GM12878 (cell line): ENCODE results near the gene GTPBP4. TPM values are rescaled to one million over a fixed set of nuclear protein-coding genes. Genes with fewer than 3 reads are reported as not detected.

ENCODE experiments used
- ATAC-seq: fragments of 200-7000 bp; cut with Tn5 transposase; 3 replicates; pipeline ENCODE4 v1.9.1; 2020; ENCODE audit warnings: mild to moderate bottlenecking, moderate library complexity
- BruUV-seq: library from RNA; stranded (reverse); fragments of 400-500 nt; replicated peaks from 2 replicates; lab custom pipeline; 2021; lab: Mats Ljungman, UMichigan
- CTCF ChIA-PET: fragments of 300-600 bp; sonication (Branson Sonifier 250); formaldehyde crosslinking; extraction: SDS; loops from one replicate; lab custom pipeline; 2021; ENCODE audit warnings: inconsistent platforms; lab: Yijun Ruan, JAX
- POLR2A ChIA-PET: fragments of 350-600 bp; formaldehyde crosslinking; extraction: SDS; loops from one replicate; lab custom pipeline; 2021; ENCODE audit warnings: inconsistent platforms; lab: Charles Lee
- RAD21 ChIA-PET: fragments of 300-600 bp; sonication (Branson Sonifier 250); formaldehyde crosslinking; loops from one replicate; lab custom pipeline; 2023; ENCODE audit warnings: antibody characterized with exemption; ENCODE audit not compliant: unreplicated experiment; lab: Charles Lee
- SMC1A ChIA-PET: fragments of 300-600 bp; sonication (Branson Sonifier 250); formaldehyde crosslinking; loops from one replicate; lab custom pipeline; 2023; ENCODE audit not compliant: unreplicated experiment, uncharacterized antibody; lab: Charles Lee
- DNase-seq: peaks from one replicate; pipeline ENCODE4 v3.0.0-alpha.2; 2011; ENCODE audit warnings: low read depth, low spot score
- FAIRE-seq: peaks from 3 replicates; lab custom pipeline; 2011; peaks lifted over from hg19 to GRCh38; lab: Jason Lieb, UNC
- H2AFZ ChIP-seq: 2 replicates; pipeline ENCODE4 v1.6.0; 2011; ENCODE audit warnings: low read depth, low read length, control low read depth; ENCODE audit not compliant: control insufficient read depth
- H3K27ac ChIP-seq: 2 replicates; pipeline ENCODE4 v1.5.1; 2011; ENCODE audit warnings: control low read depth; ENCODE audit not compliant: control insufficient read depth, insufficient read depth
- H3K27me3 ChIP-seq, 2 experiments: replicated peaks in 1 of 2; 2 replicates each; pipeline versions ENCODE4 v1.6.0 to v1.6.1; 2011; ENCODE audit warnings: low read length in 1 of 2; ENCODE audit not compliant: control insufficient read depth in 2 of 2, insufficient read depth in 2 of 2
- H3K36me3 ChIP-seq, 2 experiments: 2 replicates each; pipeline ENCODE4 v1.5.1; 2011; ENCODE audit warnings: low read length in 1 of 2; ENCODE audit not compliant: control insufficient read depth in 2 of 2, insufficient read depth in 2 of 2
- H3K4me1 ChIP-seq: 2 replicates; pipeline ENCODE4 v1.6.1; 2011; ENCODE audit warnings: mild to moderate bottlenecking, low read length, moderate library complexity, mixed read lengths; ENCODE audit not compliant: control insufficient read depth, insufficient read depth
- H3K4me2 ChIP-seq: 2 replicates; pipeline ENCODE4 v1.6.0; 2011; ENCODE audit warnings: control low read depth; ENCODE audit not compliant: control insufficient read depth, insufficient read depth
- H3K4me3 ChIP-seq: fragments of 200-600 bp; sonication (generic); 2 replicates; pipeline ENCODE4 v1.5.1; 2016
- H3K79me2 ChIP-seq: 2 replicates; pipeline ENCODE4 v1.6.0; 2011; ENCODE audit warnings: low read length; ENCODE audit not compliant: control insufficient read depth, insufficient read depth
- H3K9ac ChIP-seq: 2 replicates; pipeline ENCODE4 v1.8.0; 2011; ENCODE audit warnings: low read length, control low read depth, mixed read lengths; ENCODE audit not compliant: control insufficient read depth, insufficient read depth
- H3K9me3 ChIP-seq: replicated peaks from 3 replicates; pipeline ENCODE4 v1.5.1; 2011; ENCODE audit warnings: mild to moderate bottlenecking, low read length; ENCODE audit not compliant: control insufficient read depth, insufficient read depth
- H4K20me1 ChIP-seq: 2 replicates; pipeline ENCODE4 v1.6.0; 2011; ENCODE audit not compliant: control insufficient read depth, insufficient read depth
- BACH1 ChIP-seq: fragments of 450-650 bp; IDR thresholded peaks from 2 replicates; pipeline ENCODE4 v1.6.1; 2017; ENCODE audit warnings: mild to moderate bottlenecking, borderline replicate concordance
- BHLHE40 ChIP-seq, 2 experiments: fragments of 450-650 bp in 1 of 2; IDR thresholded peaks; 2 replicates each; pipeline ENCODE4 v1.6.1; 2011 to 2017; ENCODE audit warnings: low read depth in 2 of 2, borderline replicate concordance in 1 of 2, improper control_type of control experiment in 1 of 2, low read length in 1 of 2, mild to moderate bottlenecking in 1 of 2
- CHD4 ChIP-seq: fragments of 200-600 bp; sonication (generic); IDR thresholded peaks from 2 replicates; pipeline ENCODE4 v1.6.1; 2016; ENCODE audit warnings: mild to moderate bottlenecking
- CREB1 ChIP-seq: IDR thresholded peaks from 2 replicates; pipeline ENCODE4 v1.6.1; 2012; ENCODE audit warnings: low read depth, mild to moderate bottlenecking, inconsistent platforms
- EED ChIP-seq: sonication (generic); IDR thresholded peaks from 2 replicates; pipeline ENCODE4 v1.6.1; 2016; ENCODE audit warnings: antibody characterized with exemption, low read depth
- HCFC1 ChIP-seq: fragments of 150-350 bp; IDR thresholded peaks from 2 replicates; pipeline ENCODE4 v1.6.1; 2014; ENCODE audit warnings: low read length
- IRF3 ChIP-seq: fragments of 450-650 bp; IDR thresholded peaks from 2 replicates; pipeline ENCODE4 v1.6.1; 2014; ENCODE audit warnings: mild to moderate bottlenecking
- IRF4 ChIP-seq: IDR thresholded peaks from 2 replicates; pipeline ENCODE4 v1.6.1; 2011; ENCODE audit warnings: low read depth, low read length
- JUNB ChIP-seq: IDR thresholded peaks from 2 replicates; pipeline ENCODE4 v1.6.1; 2016; ENCODE audit warnings: antibody characterized with exemption, mild to moderate bottlenecking
- MEF2B ChIP-seq: fragments of 450-650 bp; IDR thresholded peaks from 2 replicates; pipeline ENCODE4 v1.6.1; 2018; ENCODE audit warnings: mild to moderate bottlenecking, moderate library complexity; ENCODE audit not compliant: partially characterized antibody, poor library complexity, severe bottlenecking
- MTA3 ChIP-seq: IDR thresholded peaks from 2 replicates; pipeline ENCODE4 v1.6.1; 2012; ENCODE audit warnings: low read length, inconsistent platforms, borderline replicate concordance
- NFIC ChIP-seq: IDR thresholded peaks from 2 replicates; pipeline ENCODE4 v1.6.1; 2012; ENCODE audit warnings: low read depth, mild to moderate bottlenecking, inconsistent platforms, low read length, moderate library complexity
- NFXL1 ChIP-seq: fragments of 450-650 bp; IDR thresholded peaks from 2 replicates; pipeline ENCODE4 v1.6.1; 2017; ENCODE audit warnings: antibody characterized with exemption, mild to moderate bottlenecking, borderline replicate concordance
- TCF12 ChIP-seq: IDR thresholded peaks from 2 replicates; pipeline ENCODE4 v1.6.1; 2011; ENCODE audit warnings: low read depth, mild to moderate bottlenecking, low read length
- TCF3 ChIP-seq: IDR thresholded peaks from 2 replicates; pipeline ENCODE4 v1.6.1; 2012; ENCODE audit warnings: low read depth, mild to moderate bottlenecking, low read length, borderline replicate concordance; ENCODE audit not compliant: insufficient read depth
- USF1 ChIP-seq: IDR thresholded peaks from 2 replicates; pipeline ENCODE4 v1.6.1; 2011; ENCODE audit warnings: borderline replicate concordance, low read depth, mild to moderate bottlenecking, moderate library complexity, mixed read lengths, low read length; ENCODE audit not compliant: insufficient read depth; ENCODE audit errors: extremely low read length
- USF2 ChIP-seq: IDR thresholded peaks from 2 replicates; pipeline ENCODE4 v1.6.1; 2011; ENCODE audit warnings: low read depth, low read length, improper control_type of control experiment, borderline replicate concordance
- YY1 ChIP-seq: IDR thresholded peaks from 2 replicates; pipeline ENCODE4 v1.6.1; 2011; ENCODE audit warnings: low read depth, mild to moderate bottlenecking, low read length
- ZNF274 ChIP-seq: IDR thresholded peaks from one replicate; pipeline ENCODE4 v1.8.0; 2011; ENCODE audit not compliant: insufficient read length, insufficient read depth
- WGBS: methylation state at CpG from one replicate; pipeline ENCODE4 v1.1.6; 2016; ENCODE audit warnings: low lambda C conversion rate; ENCODE audit not compliant: insufficient replicate concordance, insufficient coverage; ENCODE audit errors: missing lambda C conversion rate; 5-methylcytosine and 5-hydroxymethylcytosine counted together
- in situ Hi-C: fragments of 300-500 bp; cut with MboI; formaldehyde crosslinking; loops from 9 replicates; pipeline ENCODE4 v1.14.3; 2018; ENCODE audit warnings: mixed read lengths
- intact Hi-C: fragments of 100-400 bp; cut with micrococcal nuclease; formaldehyde crosslinking; loops from one replicate; pipeline ENCODE4 v1.14.2; 2022; ENCODE audit not compliant: unreplicated experiment
- polyA plus RNA-seq, 11 experiments: library from polyadenylated mRNA; depleted of rRNA in 4 of 11; unstranded in 6 of 11; stranded (reverse) in 5 of 11; fragments of >200 nt; fragmentation: Nextera tagmentation in 4 of 11; fragmentation: Illumina TruSeq in 1 of 11; extraction: Ambion mirVana in 4 of 11; extraction: Trizol in 1 of 11; gene quantifications; 1 replicate in 1 of 11; 2 replicates in 10 of 11; pipeline versions ENCODE4 v1.2.1 to v1.2.3, GENCODE V29; 2011 to 2016; ENCODE audit warnings: inconsistent platforms in 2 of 11, missing spikeins in 2 of 11, low read depth in 1 of 11
- total RNA-seq, 4 experiments: library from RNA; depleted of rRNA in 3 of 4; stranded (reverse); fragments of >200 nt in 3 of 4; fragmentation: Illumina TruSeq in 1 of 4; extraction: Trizol in 1 of 4; gene quantifications; 2 replicates each; pipeline versions ENCODE4 v1.2.1 to v1.2.3, GENCODE V29; 2013 to 2021

The GTPBP4 gene
- total and polyA plus RNA-seq, 10 of the 15 experiments (the other 5 are each of a cell fraction or from before 2014, with no cell fraction given), result 58.5 to 118 (median 71.4) TPM

- H3K9me3 ChIP-seq, result no peaks in the 10 kb centered on the region
- no peak overlapping the region for H3K4me3 ChIP-seq
- H3K4me2 ChIP-seq, result no peak overlapping the region
- peaks cover 2 to 9% of the 10 kb centered on the region in 2 experiments; a peak in 3 of 4 replicates for H3K36me3 ChIP-seq
- no TSS peak for BruUV-seq
- in situ Hi-C loops (no loop called here), intact Hi-C loops (no loop called here)
- POLR2A ChIA-PET, result interaction anchor here (0.6 to 2.9 kb wide), 6 partner anchors 8 to 62 kb away, joined by 3 to 16 read pairs (median 4); partner anchors contain the start of genes GTPBP4 and IDI1
- no peak for FAIRE-seq
- no peak overlapping the region for H3K9ac ChIP-seq
- no peak overlapping the region for H3K27ac ChIP-seq
- CTCF ChIA-PET, result interaction anchor here (1.6 kb wide), 1 partner anchor 62 kb away, joined by 3 read pairs; no protein-coding TSS in a partner anchor
- ATAC-seq, result peak; percentile 80
- SMC1A ChIA-PET, result interaction anchor here (0.7 to 1.7 kb wide), 4 partner anchors 14 to 62 kb away, joined by 3 to 7 read pairs (median 4); no protein-coding TSS in a partner anchor
- H3K79me2 ChIP-seq, result no peaks in the 10 kb centered on the region
- H2AFZ ChIP-seq, result no peak overlapping the region
- WGBS, result 6% methylated on average over 14 of the region's 14 CpGs
- no peaks in the 10 kb centered on the region for H4K20me1 ChIP-seq
- RAD21 ChIA-PET, result interaction anchor here (0.8 to 1.2 kb wide), 3 partner anchors 8 to 63 kb away, joined by 3 to 4 read pairs (median 3); no protein-coding TSS in a partner anchor
- no peak for DNase-seq
- H3K4me1 ChIP-seq, result peaks cover 4% of the 10 kb centered on the region; the same call in 1 of the 2 replicates
- no peaks in the 10 kb centered on the region for H3K27me3 ChIP-seq
- TF ChIP-seq MTA3, result 0 out of 2 replicates have a peak, but pooled peaks have one; percentile 14
- peak; percentile 53; the same call in 1 of the 2 replicates for TF ChIP-seq IRF4
- TF ChIP-seq NFIC, result peak; percentile 19; the same call in 1 of the 2 replicates
- TF ChIP-seq CHD4, result no peak
- TF ChIP-seq HCFC1, result no peak
- no peak for TF ChIP-seq IRF3
- peak; percentile 59; the same call in 1 of the 2 replicates for TF ChIP-seq EED
- peak; percentile 71 for TF ChIP-seq JUNB
- TF ChIP-seq YY1, result no peak
- no peak for TF ChIP-seq ZNF274
- peak; percentile 85 for TF ChIP-seq TCF3
- peak; percentile 80; the same call in 1 of the 2 replicates for TF ChIP-seq TCF12
- peak; percentile 46; the same call in 1 of the 2 replicates for TF ChIP-seq CREB1
- no peak for TF ChIP-seq NFXL1
- peak; percentile 60 for TF ChIP-seq MEF2B
- no peak; the same call in 1 of the 2 replicates for TF ChIP-seq BACH1
- peak; percentile 57; a peak in 2 of 4 replicates for TF ChIP-seq BHLHE40 (IDR thresholded peaks at IDR 0.05; ENCODE audit: borderline replicate concordance in 1 of 2, low read depth in 2 of 2, low read length in 1 of 2)
- TF ChIP-seq USF2, result peak; percentile 11; the same call in 1 of the 2 replicates
- peak; percentile 79 for TF ChIP-seq USF1
These were observed 48.1 kb downstream of the GTPBP4 start for GRCh38 chr10:1036341-1036791.
